GM12878 (cell line): Measurements from ENCODE around the gene LZIC. TPM values are rescaled to one million over a fixed set of nuclear protein-coding genes. Genes with fewer than 3 reads are reported as not detected.

Experiments used
- ASH2L ChIP-seq: fragments of 300-600, 200-600 bp; sonication (generic); IDR thresholded peaks from 2 replicates; pipeline ENCODE4 v1.6.1; 2017; ENCODE audit warnings: low read depth, mild to moderate bottlenecking, borderline replicate concordance
- BACH1 ChIP-seq: fragments of 450-650 bp; IDR thresholded peaks from 2 replicates; pipeline ENCODE4 v1.6.1; 2017; ENCODE audit warnings: mild to moderate bottlenecking, borderline replicate concordance
- CREB1 ChIP-seq: IDR thresholded peaks from 2 replicates; pipeline ENCODE4 v1.6.1; 2012; ENCODE audit warnings: low read depth, mild to moderate bottlenecking, inconsistent platforms
- CREM ChIP-seq: IDR thresholded peaks from 2 replicates; pipeline ENCODE4 v1.6.1; 2014; ENCODE audit warnings: antibody characterized with exemption, low read depth
- ETV6 ChIP-seq, 2 experiments: fragments of 450-650 bp in 1 of 2; IDR thresholded peaks in 1 of 2; conservative IDR thresholded peaks in 1 of 2; 2 replicates each; pipeline ENCODE4 v1.6.1; 2014; ENCODE audit warnings: antibody characterized with exemption in 1 of 2, borderline replicate concordance in 1 of 2, low read depth in 1 of 2, mild to moderate bottlenecking in 1 of 2, moderate library complexity in 1 of 2
- GABPA ChIP-seq: IDR thresholded peaks from 2 replicates; pipeline ENCODE4 v1.6.1; 2014; ENCODE audit warnings: antibody characterized with exemption, low read depth, mild to moderate bottlenecking, inconsistent platforms
- HDGF ChIP-seq: fragments of 450-650 bp; IDR thresholded peaks from 2 replicates; pipeline ENCODE4 v1.6.1; 2016; ENCODE audit warnings: antibody characterized with exemption
- KLF5 ChIP-seq: fragments of 450-650 bp; IDR thresholded peaks from 2 replicates; pipeline ENCODE4 v1.6.1; 2014; ENCODE audit warnings: mild to moderate bottlenecking; ENCODE audit not compliant: partially characterized antibody
- LARP7 ChIP-seq: fragments of 450-650 bp; IDR thresholded peaks from 2 replicates; pipeline ENCODE4 v1.6.1; 2017; ENCODE audit warnings: mild to moderate bottlenecking
- MTA3 ChIP-seq: IDR thresholded peaks from 2 replicates; pipeline ENCODE4 v1.6.1; 2012; ENCODE audit warnings: low read length, inconsistent platforms, borderline replicate concordance
- NFYB ChIP-seq: IDR thresholded peaks from 2 replicates; pipeline ENCODE4 v1.6.1; 2011; ENCODE audit warnings: low read depth, mild to moderate bottlenecking, low read length, improper control_type of control experiment, moderate library complexity; ENCODE audit not compliant: insufficient read depth
- POLR2AphosphoS5 ChIP-seq: IDR thresholded peaks from 2 replicates; pipeline ENCODE4 v1.6.1; 2011; ENCODE audit warnings: mild to moderate bottlenecking, low read length, inconsistent platforms
- POU2F2 ChIP-seq: IDR thresholded peaks from 3 replicates; pipeline ENCODE4 v1.6.1; 2011; ENCODE audit warnings: low read depth, mild to moderate bottlenecking, low read length, borderline replicate concordance
- RAD21 ChIP-seq: IDR thresholded peaks from 2 replicates; pipeline ENCODE4 v1.6.1; 2011; ENCODE audit warnings: mild to moderate bottlenecking, low read depth, low read length, moderate library complexity; ENCODE audit not compliant: insufficient read depth
- RAD51 ChIP-seq: fragments of 450-650 bp; IDR thresholded peaks from 2 replicates; pipeline ENCODE4 v1.6.1; 2016; ENCODE audit warnings: moderate library complexity, mild to moderate bottlenecking, inconsistent platforms
- YBX1 ChIP-seq: fragments of 450-650 bp; IDR thresholded peaks from 2 replicates; pipeline ENCODE4 v1.6.1; 2016; ENCODE audit warnings: antibody characterized with exemption
- ZZZ3 ChIP-seq: IDR thresholded peaks from 2 replicates; pipeline ENCODE4 v1.6.1; 2011; ENCODE audit warnings: low read depth; ENCODE audit not compliant: control insufficient read depth, insufficient read length
- polyA plus RNA-seq, 11 experiments: library from polyadenylated mRNA; depleted of rRNA in 4 of 11; unstranded in 6 of 11; stranded (reverse) in 5 of 11; fragments of >200 nt; fragmentation: Nextera tagmentation in 4 of 11; fragmentation: Illumina TruSeq in 1 of 11; extraction: Ambion mirVana in 4 of 11; extraction: Trizol in 1 of 11; gene quantifications; 1 replicate in 1 of 11; 2 replicates in 10 of 11; pipeline versions ENCODE4 v1.2.1 to v1.2.3, GENCODE V29; 2011 to 2016; ENCODE audit warnings: inconsistent platforms in 2 of 11, missing spikeins in 2 of 11, low read depth in 1 of 11
- total RNA-seq, 4 experiments: library from RNA; depleted of rRNA in 3 of 4; stranded (reverse); fragments of >200 nt in 3 of 4; fragmentation: Illumina TruSeq in 1 of 4; extraction: Trizol in 1 of 4; gene quantifications; 2 replicates each; pipeline versions ENCODE4 v1.2.1 to v1.2.3, GENCODE V29; 2013 to 2021
- TF ChIP-seq, protein P1 (sequence below): IDR thresholded peaks from 2 replicates; pipeline ENCODE4 v1.6.1; 2011; ENCODE audit warnings: mild to moderate bottlenecking, low read depth, low read length, moderate library complexity; ENCODE audit not compliant: insufficient replicate concordance
- TF ChIP-seq, protein P2 (sequence below): IDR thresholded peaks from 2 replicates; pipeline ENCODE4 v1.6.1; 2012; ENCODE audit warnings: low read depth, low read length, improper control_type of control experiment
- TF ChIP-seq, protein P3 (sequence below): fragments of 450-650 bp; IDR thresholded peaks from 2 replicates; pipeline ENCODE4 v1.6.1; 2017; ENCODE audit warnings: mild to moderate bottlenecking, moderate library complexity

LZIC gene
- total and polyA plus RNA-seq, 10 of the 15 experiments (the other 5 are each of a cell fraction or from before 2014, with no cell fraction given): 7.3 to 30.3 (median 17.1) TPM

DNA sequence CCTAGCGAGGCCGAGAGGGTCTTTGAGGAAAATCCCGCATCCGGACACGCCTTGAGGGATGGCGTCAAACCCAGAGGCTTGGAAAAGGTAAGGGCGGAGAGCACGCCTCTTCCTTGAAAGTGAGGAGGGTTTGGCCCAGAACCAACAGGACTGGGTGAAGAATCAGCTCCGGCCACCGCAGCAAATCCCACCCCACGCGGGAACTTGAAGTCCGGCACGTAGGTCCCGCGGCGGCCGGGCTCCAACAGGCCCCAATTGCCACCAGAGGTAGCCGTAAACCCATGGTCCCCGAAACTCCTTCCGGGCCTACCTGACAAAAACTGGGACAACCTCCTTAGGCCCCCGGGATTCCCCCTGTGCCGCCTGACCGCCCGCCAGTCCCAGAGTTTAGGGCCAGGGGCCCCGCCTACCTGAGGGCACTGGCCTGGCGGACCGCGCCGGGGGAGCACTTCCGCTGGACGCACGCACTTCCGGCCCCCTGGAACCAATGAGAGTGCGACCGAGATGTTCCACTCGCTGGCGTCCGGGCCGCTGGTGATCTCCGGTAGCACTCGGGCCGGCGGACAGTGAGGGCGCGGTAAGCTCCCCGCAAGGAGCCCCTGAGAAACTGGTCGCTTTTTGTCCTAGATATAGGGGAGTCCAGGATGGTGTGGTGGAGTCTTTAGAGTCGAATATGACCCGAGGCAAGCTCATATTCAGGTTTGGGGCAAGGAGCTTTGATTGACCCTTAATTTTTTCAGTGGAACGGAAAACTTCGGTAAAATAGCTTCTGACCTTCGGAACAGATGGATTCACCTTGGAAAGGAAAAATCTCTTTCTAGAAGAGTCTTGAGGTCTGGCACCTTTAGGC lies at the start of gene LZIC, which contains the start of gene NMNAT1 (continued):
- 0 out of 2 replicates have a peak, but pooled peaks have one; percentile 53 for TF ChIP-seq BACH1
- TF ChIP-seq, protein P1, sequence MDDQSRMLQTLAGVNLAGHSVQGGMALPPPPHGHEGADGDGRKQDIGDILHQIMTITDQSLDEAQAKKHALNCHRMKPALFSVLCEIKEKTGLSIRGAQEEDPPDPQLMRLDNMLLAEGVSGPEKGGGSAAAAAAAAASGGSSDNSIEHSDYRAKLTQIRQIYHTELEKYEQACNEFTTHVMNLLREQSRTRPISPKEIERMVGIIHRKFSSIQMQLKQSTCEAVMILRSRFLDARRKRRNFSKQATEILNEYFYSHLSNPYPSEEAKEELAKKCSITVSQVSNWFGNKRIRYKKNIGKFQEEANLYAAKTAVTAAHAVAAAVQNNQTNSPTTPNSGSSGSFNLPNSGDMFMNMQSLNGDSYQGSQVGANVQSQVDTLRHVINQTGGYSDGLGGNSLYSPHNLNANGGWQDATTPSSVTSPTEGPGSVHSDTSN: peak; percentile 7
- TF ChIP-seq GABPA: peak; percentile 100
- TF ChIP-seq, protein P2, sequence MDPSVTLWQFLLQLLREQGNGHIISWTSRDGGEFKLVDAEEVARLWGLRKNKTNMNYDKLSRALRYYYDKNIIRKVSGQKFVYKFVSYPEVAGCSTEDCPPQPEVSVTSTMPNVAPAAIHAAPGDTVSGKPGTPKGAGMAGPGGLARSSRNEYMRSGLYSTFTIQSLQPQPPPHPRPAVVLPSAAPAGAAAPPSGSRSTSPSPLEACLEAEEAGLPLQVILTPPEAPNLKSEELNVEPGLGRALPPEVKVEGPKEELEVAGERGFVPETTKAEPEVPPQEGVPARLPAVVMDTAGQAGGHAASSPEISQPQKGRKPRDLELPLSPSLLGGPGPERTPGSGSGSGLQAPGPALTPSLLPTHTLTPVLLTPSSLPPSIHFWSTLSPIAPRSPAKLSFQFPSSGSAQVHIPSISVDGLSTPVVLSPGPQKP: peak; percentile 88
- peak; percentile 83 for TF ChIP-seq CREB1
- TF ChIP-seq RAD21: peak; percentile 15; the same call in 1 of the 2 replicates
- peak; percentile 81 for TF ChIP-seq NFYB
- peak; percentile 65; the same call in 1 of the 2 replicates for TF ChIP-seq ASH2L
- no peak for TF ChIP-seq ZZZ3
- peak; percentile 88 for TF ChIP-seq KLF5
- TF ChIP-seq POU2F2: peak; percentile 90; the same call in 2 of the 3 replicates
- TF ChIP-seq YBX1: no peak
- TF ChIP-seq ETV6 (conservative IDR thresholded peaks at IDR 0.05 in 1 of 2, IDR thresholded peaks at IDR 0.05 in 1 of 2; ENCODE audit: borderline replicate concordance in 1 of 2, low read depth in 1 of 2): peak in 1 of 2 experiments; percentile 24; a peak in 1 of 4 replicates
- TF ChIP-seq, protein P3, sequence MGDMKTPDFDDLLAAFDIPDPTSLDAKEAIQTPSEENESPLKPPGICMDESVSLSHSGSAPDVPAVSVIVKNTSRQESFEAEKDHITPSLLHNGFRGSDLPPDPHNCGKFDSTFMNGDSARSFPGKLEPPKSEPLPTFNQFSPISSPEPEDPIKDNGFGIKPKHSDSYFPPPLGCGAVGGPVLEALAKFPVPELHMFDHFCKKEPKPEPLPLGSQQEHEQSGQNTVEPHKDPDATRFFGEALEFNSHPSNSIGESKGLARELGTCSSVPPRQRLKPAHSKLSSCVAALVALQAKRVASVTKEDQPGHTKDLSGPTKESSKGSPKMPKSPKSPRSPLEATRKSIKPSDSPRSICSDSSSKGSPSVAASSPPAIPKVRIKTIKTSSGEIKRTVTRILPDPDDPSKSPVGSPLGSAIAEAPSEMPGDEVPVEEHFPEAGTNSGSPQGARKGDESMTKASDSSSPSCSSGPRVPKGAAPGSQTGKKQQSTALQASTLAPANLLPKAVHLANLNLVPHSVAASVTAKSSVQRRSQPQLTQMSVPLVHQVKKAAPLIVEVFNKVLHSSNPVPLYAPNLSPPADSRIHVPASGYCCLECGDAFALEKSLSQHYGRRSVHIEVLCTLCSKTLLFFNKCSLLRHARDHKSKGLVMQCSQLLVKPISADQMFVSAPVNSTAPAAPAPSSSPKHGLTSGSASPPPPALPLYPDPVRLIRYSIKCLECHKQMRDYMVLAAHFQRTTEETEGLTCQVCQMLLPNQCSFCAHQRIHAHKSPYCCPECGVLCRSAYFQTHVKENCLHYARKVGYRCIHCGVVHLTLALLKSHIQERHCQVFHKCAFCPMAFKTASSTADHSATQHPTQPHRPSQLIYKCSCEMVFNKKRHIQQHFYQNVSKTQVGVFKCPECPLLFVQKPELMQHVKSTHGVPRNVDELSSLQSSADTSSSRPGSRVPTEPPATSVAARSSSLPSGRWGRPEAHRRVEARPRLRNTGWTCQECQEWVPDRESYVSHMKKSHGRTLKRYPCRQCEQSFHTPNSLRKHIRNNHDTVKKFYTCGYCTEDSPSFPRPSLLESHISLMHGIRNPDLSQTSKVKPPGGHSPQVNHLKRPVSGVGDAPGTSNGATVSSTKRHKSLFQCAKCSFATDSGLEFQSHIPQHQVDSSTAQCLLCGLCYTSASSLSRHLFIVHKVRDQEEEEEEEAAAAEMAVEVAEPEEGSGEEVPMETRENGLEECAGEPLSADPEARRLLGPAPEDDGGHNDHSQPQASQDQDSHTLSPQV: no peak
- peak; percentile 98 for TF ChIP-seq POLR2AphosphoS5
- TF ChIP-seq HDGF: no peak
- TF ChIP-seq RAD51: no peak
- peak; percentile 94 for TF ChIP-seq CREM
- TF ChIP-seq MTA3: peak; percentile 36; the same call in 1 of the 2 replicates
- TF ChIP-seq LARP7: peak; percentile 88
